Fibroblast of lung (primary cell): Measurements from ENCODE around the gene TRMT2A. TPM values are rescaled to one million over a fixed set of nuclear protein-coding genes. Genes with fewer than 3 reads are reported as not detected.

Experiments used
- DNase-seq, 2 donors: peaks; one replicate each; pipeline versions ENCODE4 v3.0.0 to v3.0.0-alpha.2; 2010; ENCODE audit warnings: low read depth in 2 of 2
- H2AFZ ChIP-seq: 2 replicates; pipeline ENCODE4 v1.5.1; 2012; ENCODE audit warnings: low read length, control low read depth, inconsistent platforms
- H3K27ac ChIP-seq: 2 replicates; pipeline ENCODE4 v1.5.1; 2011; ENCODE audit warnings: low read length, control low read depth; ENCODE audit not compliant: insufficient read depth
- H3K27me3 ChIP-seq: 2 replicates; pipeline ENCODE4 v1.5.1; 2011; ENCODE audit warnings: mild to moderate bottlenecking, low read length; ENCODE audit not compliant: control insufficient read depth, insufficient read depth
- H3K36me3 ChIP-seq: 2 replicates; pipeline ENCODE4 v1.5.1; 2011; ENCODE audit warnings: low read length; ENCODE audit not compliant: control insufficient read depth, insufficient read depth
- H3K4me1 ChIP-seq: 2 replicates; pipeline ENCODE4 v1.5.1; 2011; ENCODE audit warnings: low read length; ENCODE audit not compliant: control insufficient read depth, insufficient read depth; ENCODE audit errors: extremely low read depth
- H3K4me2 ChIP-seq: 2 replicates; pipeline ENCODE4 v1.5.1; 2011; ENCODE audit warnings: low read length, control low read depth; ENCODE audit not compliant: insufficient read depth; ENCODE audit errors: extremely low read depth
- H3K4me3 ChIP-seq, 4 experiments: fragments of 200-600 bp in 1 of 4; sonication (generic) in 1 of 4; replicated peaks in 1 of 4; 2 replicates each; pipeline ENCODE4 v1.5.1; 2011 to 2016; ENCODE audit warnings: low read length in 4 of 4, low read depth in 3 of 4, mild to moderate bottlenecking in 3 of 4, control low read depth in 2 of 4, inconsistent platforms in 1 of 4, mixed read lengths in 1 of 4; ENCODE audit not compliant: insufficient read depth in 1 of 4; ENCODE audit errors: control extremely low read depth in 1 of 4
- H3K79me2 ChIP-seq: 2 replicates; pipeline ENCODE4 v1.5.1; 2012; ENCODE audit warnings: mild to moderate bottlenecking, low read length, inconsistent platforms; ENCODE audit not compliant: control insufficient read depth, insufficient read depth
- H3K9ac ChIP-seq: 2 replicates; pipeline ENCODE4 v1.5.1; 2011; ENCODE audit warnings: mild to moderate bottlenecking, low read length, control low read depth; ENCODE audit not compliant: insufficient read depth
- H3K9me3 ChIP-seq: 2 replicates; pipeline ENCODE4 v1.5.1; 2012; ENCODE audit warnings: low read depth, low read length; ENCODE audit not compliant: control insufficient read depth, insufficient read depth
- H4K20me1 ChIP-seq: 2 replicates; pipeline ENCODE4 v1.5.1; 2011; ENCODE audit warnings: low read length; ENCODE audit not compliant: control insufficient read depth, insufficient read depth; ENCODE audit errors: extremely low read depth
- EZH2 ChIP-seq: IDR thresholded peaks from 2 replicates; pipeline ENCODE4 v1.5.1; 2012; ENCODE audit warnings: low read length, control low read depth, mild to moderate bottlenecking; ENCODE audit errors: missing control alignments
- polyA plus RNA-seq, 2 donors: library from polyadenylated mRNA; depleted of rRNA in 1 of 2; stranded (reverse) in 1 of 2; unstranded in 1 of 2; fragments of >200 nt; gene quantifications; 2 replicates each; pipeline ENCODE4 v1.2.1, GENCODE V29; 2011 to 2012; ENCODE audit warnings: missing spikeins in 1 of 2
- total RNA-seq: library from RNA; depleted of rRNA; stranded (reverse); fragments of >200 nt; gene quantifications from 2 replicates; pipeline ENCODE4 v1.2.1, GENCODE V29; 2014
- TF ChIP-seq, protein P1 (sequence below), 2 donors: IDR thresholded peaks in 1 of 2; conservative IDR thresholded peaks in 1 of 2; 1 replicate in 1 of 2; 2 replicates in 1 of 2; pipeline ENCODE4 v1.5.1; 2011 to 2012; ENCODE audit warnings: low read length in 2 of 2, control low read depth in 1 of 2, inconsistent platforms in 1 of 2, low read depth in 1 of 2, mild to moderate bottlenecking in 1 of 2

TRMT2A gene
- total and polyA plus RNA-seq, 2 donors (not counting 1 experiment from before 2014, with no cell fraction given): 13.5 to 52.2 TPM

DNA sequence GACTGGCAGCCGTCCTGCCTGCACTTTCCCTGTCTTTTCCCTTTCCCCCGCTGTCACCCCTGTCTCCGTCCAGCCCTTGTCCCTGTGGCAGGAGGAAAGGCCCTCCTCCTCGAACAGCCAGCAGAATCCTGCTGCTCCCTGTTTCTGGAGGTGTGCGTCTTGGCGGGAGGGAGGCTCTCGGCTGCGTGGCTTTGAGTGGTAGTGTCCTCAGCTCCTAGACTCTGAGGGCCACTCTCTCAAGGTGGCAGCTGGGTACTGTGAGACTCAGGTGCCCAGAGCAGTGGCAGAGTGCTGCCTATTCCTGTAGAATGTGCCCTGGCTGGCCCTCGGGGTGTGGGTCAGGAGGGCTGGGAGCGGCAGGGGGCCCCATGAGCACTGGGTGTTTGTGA is 10.2 kb downstream of the TRMT2A start:
- Histone ChIP-seq H3K9me3 (no peaks in the 10 kb centered on the region), H2AFZ (no peak overlapping the region), H3K4me2 (no peak overlapping the region), H3K27me3 (no peaks in the 10 kb centered on the region), H4K20me1 (no peaks in the 10 kb centered on the region), H3K27ac (no peak overlapping the region), H3K36me3 (peaks cover 50% of the 10 kb centered on the region), H3K79me2 (peaks cover 26% of the 10 kb centered on the region), H3K4me1 (no peaks in the 10 kb centered on the region), H3K4me3 (no peak overlapping the region), H3K9ac (no peak overlapping the region)
- DNase-seq: no peak
- no peak for TF ChIP-seq EZH2
- TF ChIP-seq, protein P1, sequence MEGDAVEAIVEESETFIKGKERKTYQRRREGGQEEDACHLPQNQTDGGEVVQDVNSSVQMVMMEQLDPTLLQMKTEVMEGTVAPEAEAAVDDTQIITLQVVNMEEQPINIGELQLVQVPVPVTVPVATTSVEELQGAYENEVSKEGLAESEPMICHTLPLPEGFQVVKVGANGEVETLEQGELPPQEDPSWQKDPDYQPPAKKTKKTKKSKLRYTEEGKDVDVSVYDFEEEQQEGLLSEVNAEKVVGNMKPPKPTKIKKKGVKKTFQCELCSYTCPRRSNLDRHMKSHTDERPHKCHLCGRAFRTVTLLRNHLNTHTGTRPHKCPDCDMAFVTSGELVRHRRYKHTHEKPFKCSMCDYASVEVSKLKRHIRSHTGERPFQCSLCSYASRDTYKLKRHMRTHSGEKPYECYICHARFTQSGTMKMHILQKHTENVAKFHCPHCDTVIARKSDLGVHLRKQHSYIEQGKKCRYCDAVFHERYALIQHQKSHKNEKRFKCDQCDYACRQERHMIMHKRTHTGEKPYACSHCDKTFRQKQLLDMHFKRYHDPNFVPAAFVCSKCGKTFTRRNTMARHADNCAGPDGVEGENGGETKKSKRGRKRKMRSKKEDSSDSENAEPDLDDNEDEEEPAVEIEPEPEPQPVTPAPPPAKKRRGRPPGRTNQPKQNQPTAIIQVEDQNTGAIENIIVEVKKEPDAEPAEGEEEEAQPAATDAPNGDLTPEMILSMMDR (conservative IDR thresholded peaks at IDR 0.05 in 1 of 2, IDR thresholded peaks at IDR 0.05 in 1 of 2; ENCODE audit: low read depth in 1 of 2, low read length in 2 of 2): no peak

DNA sequence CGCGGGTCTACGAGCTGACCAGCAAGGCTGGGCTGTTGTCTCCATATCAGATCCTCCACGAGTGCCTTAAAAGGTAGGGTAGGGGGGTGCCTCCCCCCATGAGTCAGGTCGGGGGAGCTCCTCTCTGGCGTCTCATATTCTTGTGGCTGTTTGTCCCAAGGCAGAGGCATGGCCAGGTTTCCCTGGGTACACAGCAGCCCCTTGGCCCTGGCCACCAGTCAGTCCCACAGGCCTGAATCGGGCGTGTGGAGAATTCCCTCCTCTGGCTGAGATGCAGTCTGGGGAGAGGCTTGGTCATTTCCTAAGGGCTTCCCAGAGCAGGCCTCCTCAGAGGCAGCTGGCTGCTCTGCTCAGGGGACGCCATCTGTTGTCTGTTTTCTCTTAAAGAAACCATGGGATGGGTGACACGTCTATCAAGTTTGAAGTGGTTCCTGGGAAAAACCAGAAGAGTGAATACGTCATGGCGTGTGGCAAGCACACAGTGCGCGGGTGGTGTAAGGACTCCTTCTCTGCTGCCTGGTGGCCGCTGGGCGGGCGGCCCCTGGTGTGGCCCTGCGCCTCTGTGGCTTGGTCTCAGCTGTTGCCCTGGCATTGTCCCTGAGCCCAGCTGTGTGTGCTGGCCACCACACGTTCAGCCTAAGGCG is 10.7 kb downstream of the TRMT2A start:
- no peak for DNase-seq
- peaks cover 29% of the 10 kb centered on the region for H3K79me2 ChIP-seq
- no peak overlapping the region for H2AFZ ChIP-seq
- TF ChIP-seq, protein P1 (conservative IDR thresholded peaks at IDR 0.05 in 1 of 2, IDR thresholded peaks at IDR 0.05 in 1 of 2; ENCODE audit: low read depth in 1 of 2, low read length in 2 of 2): no peak
- no peak for TF ChIP-seq EZH2
- no peak overlapping the region for H3K4me2 ChIP-seq
- H3K9ac ChIP-seq: no peak overlapping the region
- no peaks in the 10 kb centered on the region for H3K4me1 ChIP-seq
- no peaks in the 10 kb centered on the region for H4K20me1 ChIP-seq
- no peaks in the 10 kb centered on the region for H3K27me3 ChIP-seq
- H3K36me3 ChIP-seq: peaks cover 50% of the 10 kb centered on the region
- H3K27ac ChIP-seq: no peak overlapping the region
- no peaks in the 10 kb centered on the region for H3K9me3 ChIP-seq
- H3K4me3 ChIP-seq: no peak overlapping the region

DNA sequence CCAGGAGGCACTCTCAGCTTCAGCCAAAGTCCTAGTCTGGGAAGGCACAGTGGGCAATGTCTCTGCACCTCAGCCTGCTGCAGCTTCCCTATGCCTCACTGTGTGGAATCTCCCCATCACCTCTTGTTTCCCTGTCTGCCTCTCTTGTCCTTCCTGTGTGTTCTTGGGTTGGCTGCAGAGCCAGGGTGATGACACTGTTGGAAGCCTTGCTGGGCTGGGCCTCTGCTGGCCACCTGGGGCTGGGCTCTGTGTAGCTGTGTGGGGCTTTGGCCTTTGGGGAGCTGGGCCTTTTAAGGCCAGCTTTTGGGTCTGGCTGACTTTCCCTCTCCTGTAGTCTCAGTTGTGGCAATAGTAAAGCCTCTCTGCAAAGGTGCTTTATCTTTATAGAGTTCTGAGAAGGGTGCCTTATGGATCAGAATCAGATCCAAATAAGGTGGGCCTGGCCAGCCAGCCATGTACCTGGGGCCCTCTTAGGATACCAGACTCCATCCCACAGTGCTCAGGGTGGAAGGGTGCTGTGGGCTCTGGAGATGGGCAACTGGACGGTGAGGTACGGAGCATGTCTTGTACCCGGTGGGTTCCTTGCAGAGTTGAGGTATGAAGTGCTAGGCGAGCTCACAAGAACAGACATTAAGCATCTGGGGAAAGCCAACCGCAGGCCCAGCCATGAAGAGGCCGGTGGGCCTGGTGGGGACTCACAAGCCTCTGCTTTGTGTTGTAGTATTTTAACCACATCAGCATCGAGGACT is 11.4 kb downstream of the TRMT2A start:
- no peak overlapping the region for H3K4me3 ChIP-seq
- no peaks in the 10 kb centered on the region for H3K9me3 ChIP-seq
- no peak overlapping the region for H3K9ac ChIP-seq
- peaks cover 51% of the 10 kb centered on the region for H3K36me3 ChIP-seq
- TF ChIP-seq EZH2: no peak
- TF ChIP-seq, protein P1 (conservative IDR thresholded peaks at IDR 0.05 in 1 of 2, IDR thresholded peaks at IDR 0.05 in 1 of 2; ENCODE audit: low read depth in 1 of 2, low read length in 2 of 2): no peak
- DNase-seq: no peak
- H3K4me1 ChIP-seq: no peaks in the 10 kb centered on the region
- peaks cover 30% of the 10 kb centered on the region for H3K79me2 ChIP-seq
- no peaks in the 10 kb centered on the region for H4K20me1 ChIP-seq
- no peak overlapping the region for H3K27ac ChIP-seq
- H3K27me3 ChIP-seq: no peaks in the 10 kb centered on the region
- H3K4me2 ChIP-seq: no peak overlapping the region
- no peak overlapping the region for H2AFZ ChIP-seq
